ENCODE measurements around the gene APOL6. TPM values are rescaled to one million over a fixed set of nuclear protein-coding genes. Genes with fewer than 3 reads are reported as not detected.
"Not testable (repeated sequence)": the region's sequence is repeated elsewhere in the genome, so short reads cannot be mapped to it uniquely, and the experiment has no call there.

APOL6 gene
- total RNA-seq, 1 experiment from 2014 or later: 7.2 TPM

- H3K27me3 Mint-ChIP-seq (ENCODE audit: insufficient read depth, unreplicated experiment): no peaks in the 10 kb centered on the region
- H3K27ac Mint-ChIP-seq (ENCODE audit: low read depth, unreplicated experiment): no peak overlapping the region
- no peaks in the 10 kb centered on the region for H3K4me1 Mint-ChIP-seq (ENCODE audit: insufficient read depth, unreplicated experiment)
- ChIA-PET CTCF (interaction anchor here (0.6 to 0.9 kb wide), 3 partner anchors 36 to 403 kb away, joined by 3 read pairs; no protein-coding TSS in a partner anchor), POLR2A (interaction anchor here (0.6 to 1.5 kb wide), 2 partner anchors 121 to 366 kb away, joined by 3 read pairs; no protein-coding TSS in a partner anchor)
- BruUV-seq (replicated peaks): no TSS peak
- no peak for TF ChIP-seq CTCF (IDR thresholded peaks at IDR 0.05; ENCODE audit: unreplicated experiment)
- no peak for DNase-seq (ENCODE audit: unreplicated experiment)
- intact Hi-C loops (cut with micrococcal nuclease): no loop called here
- H3K36me3 Mint-ChIP-seq (ENCODE audit: insufficient read depth, unreplicated experiment): peaks cover 17% of the 10 kb centered on the region
- H3K4me3 Mint-ChIP-seq (ENCODE audit: unreplicated experiment): no peak overlapping the region
- H3K9me3 Mint-ChIP-seq (ENCODE audit: unreplicated experiment): peaks cover 7% of the 10 kb centered on the region
These were observed 14.7 kb downstream of the APOL6 start for GRCh38 chr22:35662914-35663313.

GRCh38 chr22:35663371-35663770 lies 15.1 kb downstream of the APOL6 start:
- H3K36me3 Mint-ChIP-seq (ENCODE audit: insufficient read depth, unreplicated experiment): peaks cover 17% of the 10 kb centered on the region
- H3K4me3 Mint-ChIP-seq (ENCODE audit: unreplicated experiment): no peak overlapping the region
- BruUV-seq (replicated peaks): no TSS peak
- H3K9me3 Mint-ChIP-seq (ENCODE audit: unreplicated experiment): peaks cover 7% of the 10 kb centered on the region
- intact Hi-C loops (cut with micrococcal nuclease): no loop called here
- DNase-seq (ENCODE audit: unreplicated experiment): no peak
- H3K27me3 Mint-ChIP-seq (ENCODE audit: insufficient read depth, unreplicated experiment): no peaks in the 10 kb centered on the region
- CTCF ChIA-PET: interaction anchor here (0.6 to 1.4 kb wide), 3 partner anchors 15 to 402 kb away, joined by 3 read pairs; no protein-coding TSS in a partner anchor
- POLR2A ChIA-PET: interaction anchor here (0.7 to 1.5 kb wide), 3 partner anchors 15 to 366 kb away, joined by 3 to 4 read pairs (median 3); partner anchors contain the start of gene APOL6
- no peak overlapping the region for H3K27ac Mint-ChIP-seq (ENCODE audit: low read depth, unreplicated experiment)
- no peak for TF ChIP-seq CTCF (IDR thresholded peaks at IDR 0.05; ENCODE audit: unreplicated experiment)
- no peaks in the 10 kb centered on the region for H3K4me1 Mint-ChIP-seq (ENCODE audit: insufficient read depth, unreplicated experiment)

GRCh38 chr22:35664955-35665587 lies 16.8 kb downstream of the APOL6 start:
- peaks cover 11% of the 10 kb centered on the region for H3K36me3 Mint-ChIP-seq (ENCODE audit: insufficient read depth, unreplicated experiment)
- TF ChIP-seq CTCF (IDR thresholded peaks at IDR 0.05; ENCODE audit: unreplicated experiment): no peak
- no peaks in the 10 kb centered on the region for H3K4me1 Mint-ChIP-seq (ENCODE audit: insufficient read depth, unreplicated experiment)
- BruUV-seq (replicated peaks): no TSS peak
- intact Hi-C loops (cut with micrococcal nuclease): no loop called here
- no peak overlapping the region for H3K27ac Mint-ChIP-seq (ENCODE audit: low read depth, unreplicated experiment)
- H3K4me3 Mint-ChIP-seq (ENCODE audit: unreplicated experiment): no peak overlapping the region
- no peaks in the 10 kb centered on the region for H3K27me3 Mint-ChIP-seq (ENCODE audit: insufficient read depth, unreplicated experiment)
- DNase-seq (ENCODE audit: unreplicated experiment): no peak
- POLR2A ChIA-PET: interaction anchor here (1.2 to 2.4 kb wide), 3 partner anchors 9 to 22 kb away, joined by 3 to 6 read pairs (median 3); partner anchors contain the start of gene APOL6
- no peaks in the 10 kb centered on the region for H3K9me3 Mint-ChIP-seq (ENCODE audit: unreplicated experiment)
- CTCF ChIA-PET: interaction anchor here (0.6 kb wide), 1 partner anchor 38 kb away, joined by 3 read pairs; no protein-coding TSS in a partner anchor

GRCh38 chr22:35666699-35667098 lies 18.5 kb downstream of the APOL6 start:
- BruUV-seq (replicated peaks); H3K36me3 Mint-ChIP-seq (ENCODE audit: insufficient read depth, unreplicated experiment); DNase-seq (ENCODE audit: unreplicated experiment); H3K4me1 Mint-ChIP-seq (ENCODE audit: insufficient read depth, unreplicated experiment); H3K9me3 Mint-ChIP-seq (ENCODE audit: unreplicated experiment); intact Hi-C loops (cut with micrococcal nuclease); H3K27me3 Mint-ChIP-seq (ENCODE audit: insufficient read depth, unreplicated experiment); H3K4me3 Mint-ChIP-seq (ENCODE audit: unreplicated experiment); H3K27ac Mint-ChIP-seq (ENCODE audit: low read depth, unreplicated experiment): not testable (repeated sequence)
- ChIA-PET CTCF (interaction anchor here (0.8 kb wide), 1 partner anchor 475 kb away, joined by 3 read pairs; no protein-coding TSS in a partner anchor), POLR2A (interaction anchor here (2.4 kb wide), 1 partner anchor 19 kb away, joined by 6 read pairs; the partner anchor contains the start of gene APOL6)

Data from MCF 10A (cell line).